Activated CD4-positive, alpha-beta T cell treated with anti-CD3 and anti-CD28 coated beads, Interleukin-2, amount 50 U/mL, for 16 hours (primary cell): ENCODE results near the gene VEZT.

ENCODE experiments used
- DNase-seq: peaks from one replicate; pipeline ENCODE4 v3.0.0-alpha.2; 2020

VEZT gene

GRCh38 chr12:95200128-95200894 is 17.3 kb upstream of the VEZT start:
- DNase-seq: no peak

- no peak for DNase-seq
Measured at GRCh38 chr12:95201056-95201670, 16.4 kb upstream of the VEZT start.

- no peak for DNase-seq
Measured at GRCh38 chr12:95202691-95203486, 14.7 kb upstream of the VEZT start.

DNA sequence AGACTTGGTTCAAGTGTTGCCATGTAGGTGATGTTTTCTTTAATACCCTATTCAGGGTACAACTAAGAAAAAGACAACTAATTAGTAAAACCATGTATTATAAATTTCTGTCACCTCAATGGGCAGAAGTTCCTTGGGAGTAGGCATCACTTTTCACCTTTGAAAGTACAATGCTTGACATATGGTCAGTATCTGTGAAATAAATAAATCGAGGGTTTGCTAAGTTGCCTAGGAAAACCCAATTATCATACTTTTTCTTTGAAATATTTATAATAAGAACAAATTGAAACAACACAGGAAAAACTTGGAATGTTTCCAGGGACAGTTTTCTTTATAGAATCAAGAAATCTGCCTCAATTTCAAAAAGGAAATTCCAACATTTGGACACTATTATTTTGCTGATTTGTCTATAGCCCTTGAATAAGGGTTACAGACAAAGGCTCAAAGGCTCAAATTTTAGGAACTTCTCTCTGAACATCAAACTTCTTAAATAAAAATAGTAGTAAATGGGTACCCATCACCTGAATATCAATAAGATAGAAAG is 14.0 kb upstream of the VEZT start:
- DNase-seq: no peak

- no peak for DNase-seq
Measured at GRCh38 chr12:95204141-95204866, 13.3 kb upstream of the VEZT start.

DNA sequence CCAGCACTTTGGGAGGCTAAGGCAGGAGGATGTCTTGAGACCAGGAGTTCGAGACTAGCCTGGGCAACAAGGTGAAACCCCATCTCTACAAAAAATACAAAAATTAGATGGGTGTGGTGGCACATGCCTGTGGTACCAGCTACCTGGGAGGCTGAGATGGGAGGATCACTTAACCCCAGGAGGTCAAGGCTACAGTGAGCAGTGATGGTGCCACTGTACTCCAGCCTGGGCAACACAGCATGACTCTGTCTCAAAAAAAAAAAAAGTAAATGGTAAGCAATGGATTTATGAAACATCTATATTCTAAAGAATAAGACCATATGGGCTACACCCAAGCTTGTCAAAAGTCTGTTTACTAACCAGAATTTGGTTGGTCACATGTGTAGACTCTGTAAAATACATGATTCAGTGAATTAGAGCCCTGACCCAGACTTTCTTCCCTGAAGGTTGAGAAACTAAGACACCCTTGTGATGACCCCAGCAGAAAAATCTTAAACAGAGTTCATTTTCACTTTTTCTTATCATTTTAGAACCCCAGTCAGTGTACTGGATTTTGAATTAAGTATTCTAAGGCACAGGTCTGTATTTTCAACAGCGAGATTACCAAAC is 12.5 kb upstream of the VEZT start:
- no peak for DNase-seq

- DNase-seq: no peak
Measured at GRCh38 chr12:95205685-95206084, 11.9 kb upstream of the VEZT start.

DNA sequence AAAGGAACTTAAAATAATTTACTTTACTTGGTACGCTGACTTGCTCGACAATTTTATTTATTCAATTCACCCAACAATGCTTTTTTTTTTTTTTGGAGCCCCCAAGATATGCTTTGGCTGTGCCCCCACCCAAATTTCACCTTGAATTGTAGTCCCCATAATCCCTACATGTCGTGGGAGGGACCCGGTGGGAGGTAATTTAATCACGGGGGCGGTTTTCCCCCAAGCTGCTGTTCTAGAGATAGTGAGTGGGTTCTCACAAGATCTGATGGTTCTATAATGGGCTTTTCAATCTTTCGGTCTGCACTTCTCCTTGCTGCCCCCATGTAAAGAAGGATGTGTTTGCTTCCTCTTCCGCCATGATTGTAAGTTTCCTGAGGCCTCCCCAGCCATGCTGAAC is 10.7 kb upstream of the VEZT start:
- no peak for DNase-seq

- DNase-seq: no peak
Measured at GRCh38 chr12:95207407-95207806, 10.2 kb upstream of the VEZT start.

DNA sequence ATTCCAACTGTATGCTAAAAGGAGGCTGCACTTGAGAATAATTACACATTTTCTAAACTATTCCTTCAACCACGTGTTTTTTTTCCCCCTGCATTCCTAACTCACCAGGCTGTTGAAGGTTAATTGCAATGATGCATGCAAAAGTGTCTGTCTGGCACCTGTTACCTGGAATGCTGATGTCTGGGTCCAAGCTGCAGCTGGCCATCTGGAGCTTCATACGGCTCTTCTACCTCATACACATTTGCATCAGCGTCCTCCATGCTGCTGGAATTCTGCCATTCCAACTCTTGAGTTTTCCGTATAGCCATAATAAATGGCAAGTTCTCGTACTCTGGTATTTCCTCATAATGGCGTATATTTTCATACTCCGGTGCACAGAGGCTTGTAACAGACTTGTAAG is 8.9 kb upstream of the VEZT start:
- DNase-seq: no peak

- DNase-seq: no peak
Measured at GRCh38 chr12:95212586-95212985, 5.0 kb upstream of the VEZT start.

DNA sequence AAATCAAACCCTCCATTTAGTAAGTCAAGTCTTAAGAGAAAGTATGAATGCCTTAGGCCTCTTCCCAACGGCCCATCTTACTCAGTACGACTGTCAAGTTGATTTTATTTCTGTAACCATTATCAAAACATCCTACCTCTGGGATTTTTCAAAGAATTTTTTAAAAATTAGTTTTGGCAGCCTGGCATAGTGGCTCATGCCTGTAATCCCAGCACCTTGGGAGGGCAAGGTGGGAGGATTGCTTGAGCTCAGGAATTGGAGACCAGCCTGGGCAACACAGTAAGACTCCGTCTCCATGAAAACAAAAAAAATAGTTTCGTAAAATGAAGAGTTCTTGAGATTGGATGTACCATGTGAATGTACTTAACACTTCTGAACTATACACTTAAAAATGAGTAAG is 4.5 kb upstream of the VEZT start:
- DNase-seq: no peak

DNA sequence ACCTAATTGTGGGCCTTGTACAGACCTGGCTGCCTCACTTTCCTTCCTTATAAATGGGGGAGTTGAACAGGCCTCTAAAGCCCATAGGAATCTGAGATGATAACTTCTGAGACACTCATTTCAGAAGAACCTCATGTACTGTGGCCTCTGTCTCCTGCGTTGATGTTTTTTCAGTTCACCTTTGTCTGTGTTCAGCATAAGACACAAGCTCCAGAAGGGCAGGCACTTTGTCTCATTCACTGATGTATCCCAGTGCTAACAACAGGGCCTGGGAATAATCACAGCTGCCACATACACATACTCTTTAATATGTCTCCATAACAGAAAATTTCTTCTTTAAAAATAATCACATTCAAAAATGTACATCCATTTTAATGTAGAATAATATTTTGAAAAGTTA is 3.7 kb upstream of the VEZT start:
- DNase-seq: no peak

DNA sequence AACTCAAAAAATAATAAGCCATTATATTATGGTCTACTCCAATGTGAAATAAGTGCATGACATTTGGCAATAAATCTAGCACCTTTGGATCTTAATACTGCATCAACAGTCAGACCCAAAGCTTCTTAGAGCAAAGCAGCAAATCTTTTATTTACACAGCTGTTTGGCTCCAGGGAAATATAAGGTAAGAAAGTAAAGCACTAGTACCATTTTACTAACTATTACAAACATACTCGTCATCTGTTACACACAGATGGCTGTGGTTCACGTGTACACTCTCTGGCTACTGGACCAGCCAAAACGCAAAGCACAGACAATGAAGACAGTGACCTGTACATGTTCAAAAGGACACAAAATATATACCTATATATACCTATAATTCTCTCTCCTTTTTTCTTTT is 3.1 kb upstream of the VEZT start:
- DNase-seq: no peak

GRCh38 chr12:95215949-95216348 is 1.7 kb upstream of the VEZT start:
- DNase-seq: no peak

DNA sequence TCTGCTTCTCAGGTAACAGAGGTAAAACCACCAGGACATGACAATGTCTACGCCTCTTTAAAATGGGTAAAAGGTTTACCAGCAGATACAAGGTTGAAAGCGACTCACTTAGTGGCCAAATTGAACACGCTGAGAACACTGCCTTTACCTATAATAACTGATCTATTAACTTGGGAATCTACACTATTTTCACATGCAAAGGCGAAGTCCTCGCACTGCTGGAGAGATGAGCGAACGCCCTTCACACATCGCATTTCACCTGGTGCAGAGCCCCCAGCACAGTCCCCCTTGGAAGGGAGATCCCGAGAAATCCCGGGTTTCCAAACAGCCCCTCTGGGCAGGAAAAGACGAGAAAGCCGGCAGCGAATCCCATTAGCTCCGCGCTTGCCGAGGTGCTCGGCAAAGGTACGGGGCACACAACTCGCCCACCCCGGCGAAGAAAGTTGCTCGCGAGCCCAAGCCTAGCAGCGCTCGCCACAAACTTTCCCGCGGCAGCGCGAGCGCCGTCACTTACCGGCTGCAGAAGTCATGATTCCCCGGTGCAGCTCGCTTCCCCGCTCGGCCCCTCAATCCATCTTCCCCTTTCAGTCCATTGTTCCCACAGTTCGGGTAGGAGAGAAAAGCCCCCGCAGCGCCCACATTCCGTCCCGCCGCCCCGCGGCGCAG is 763 bp upstream of the VEZT start:
- peak; percentile 3 for DNase-seq

- DNase-seq: peak; percentile 65
Measured at GRCh38 chr12:95218150-95219133, 835 bp downstream of the VEZT start.

DNA sequence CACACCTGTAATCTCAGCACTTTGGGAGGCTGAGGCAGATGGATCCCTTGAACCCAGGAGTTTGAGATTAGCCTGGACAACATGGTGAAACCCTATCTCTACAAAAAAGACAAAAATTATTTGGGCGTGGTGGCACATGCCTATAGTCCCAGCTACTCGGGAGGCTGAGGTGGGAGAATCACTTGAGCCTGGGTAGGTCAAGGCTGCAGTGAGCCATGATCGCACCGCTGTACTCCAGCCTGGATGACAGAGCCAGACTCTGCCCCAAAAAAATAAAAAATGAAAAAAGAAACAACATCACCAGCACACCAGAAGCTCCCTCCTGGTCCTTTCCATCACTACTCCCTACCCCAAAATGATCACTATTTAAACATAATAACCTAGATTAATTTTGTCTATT is 2.6 kb downstream of the VEZT start:
- no peak for DNase-seq

DNA sequence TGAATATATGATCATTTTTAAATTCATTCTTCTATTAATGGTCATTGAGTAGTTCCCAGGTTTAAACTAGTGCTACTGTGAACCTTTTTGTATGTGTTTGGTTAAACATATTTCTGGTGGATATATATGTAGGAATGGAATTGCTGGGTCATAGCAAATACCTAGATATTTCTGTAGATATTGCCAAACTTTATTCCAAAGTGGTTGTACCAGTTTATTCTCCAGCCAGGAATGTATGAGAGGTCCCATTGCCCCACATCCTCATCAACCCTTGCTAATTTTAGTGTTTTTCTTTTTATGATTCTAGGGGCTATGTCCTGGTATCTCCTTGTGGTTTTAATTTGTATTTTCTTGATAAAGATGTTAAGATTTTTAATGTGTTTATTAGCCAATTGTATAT is 3.1 kb downstream of the VEZT start:
- DNase-seq: no peak
